ENCODE data around the gene CLEC2A. TPM values are rescaled to one million over a fixed set of nuclear protein-coding genes. Genes with fewer than 3 reads are reported as not detected.
"Not testable (repeated sequence)": the region's sequence is repeated elsewhere in the genome, so short reads cannot be mapped to it uniquely, and the experiment has no call there.

Gene CLEC2A
- total and polyA plus RNA-seq, 2 experiments from 2014 or later: not detected

GRCh38 chr12:9960590-9960989 is 28.4 kb upstream of the CLEC2A start:
- TF ChIP-seq EZH2phosphoT487 (IDR thresholded peaks at IDR 0.05; ENCODE audit: insufficient read depth, low read depth) (no peak), EZH2 (IDR thresholded peaks at IDR 0.05; ENCODE audit: insufficient read depth, poor library complexity, severe bottlenecking) (no peak)
- Histone ChIP-seq H4K20me1 (ENCODE audit: insufficient read depth) (no peaks in the 10 kb centered on the region), H3K79me2 (ENCODE audit: insufficient read depth) (no peaks in the 10 kb centered on the region), H3K4me2 (ENCODE audit: unreplicated experiment) (no peak overlapping the region), H3K4me1 (ENCODE audit: insufficient read depth) (no peaks in the 10 kb centered on the region), H3K27me3 (replicated peaks; ENCODE audit: insufficient read depth) (peaks cover 15% of the 10 kb centered on the region), H3K9me3 (ENCODE audit: low read depth) (no peaks in the 10 kb centered on the region), H3K9me2 (ENCODE audit: insufficient read depth) (no peaks in the 10 kb centered on the region), H2AFZ (no peak overlapping the region), H3K36me3 (ENCODE audit: low read depth) (no peaks in the 10 kb centered on the region), H3K4me3 (no peak overlapping the region), H3K27ac (no peak overlapping the region), H3K9ac (no peak overlapping the region), H3F3A (ENCODE audit: insufficient read depth) (no peaks in the 10 kb centered on the region)
- no peak for DNase-seq
- in situ Hi-C loops (cut with MboI): no loop called here
- WGBS, 2 experiments (ENCODE audit: low coverage in 1 of 2, low lambda C conversion rate in 2 of 2, missing lambda C conversion rate in 2 of 2): 41 to 45% methylated on average over 5 of the region's 5 CpGs

- Histone ChIP-seq H3K27ac (no peak overlapping the region), H3K4me1 (ENCODE audit: insufficient read depth) (no peaks in the 10 kb centered on the region), H2AFZ (no peak overlapping the region), H3K27me3 (replicated peaks; ENCODE audit: insufficient read depth) (peaks cover 15% of the 10 kb centered on the region), H4K20me1 (ENCODE audit: insufficient read depth) (no peaks in the 10 kb centered on the region), H3K9me2 (ENCODE audit: insufficient read depth) (no peaks in the 10 kb centered on the region), H3K9ac (no peak overlapping the region), H3K9me3 (ENCODE audit: low read depth) (no peaks in the 10 kb centered on the region), H3K4me2 (ENCODE audit: unreplicated experiment) (no peak overlapping the region), H3K4me3 (no peak overlapping the region), H3F3A (ENCODE audit: insufficient read depth) (no peaks in the 10 kb centered on the region), H3K36me3 (ENCODE audit: low read depth) (no peaks in the 10 kb centered on the region), H3K79me2 (ENCODE audit: insufficient read depth) (no peaks in the 10 kb centered on the region)
- DNase-seq: no peak
- in situ Hi-C loops (cut with MboI): no loop called here
- no peak for TF ChIP-seq EZH2phosphoT487 (IDR thresholded peaks at IDR 0.05; ENCODE audit: insufficient read depth, low read depth)
- TF ChIP-seq EZH2 (IDR thresholded peaks at IDR 0.05; ENCODE audit: insufficient read depth, poor library complexity, severe bottlenecking): no peak
These were observed 25.7 kb upstream of the CLEC2A start for GRCh38 chr12:9957834-9958233.

GRCh38 chr12:9952954-9953729 is 21.0 kb upstream of the CLEC2A start:
- H3F3A ChIP-seq (ENCODE audit: insufficient read depth); H3K4me1 ChIP-seq (ENCODE audit: insufficient read depth); H3K4me2 ChIP-seq (ENCODE audit: unreplicated experiment); DNase-seq; H3K36me3 ChIP-seq (ENCODE audit: low read depth); H4K20me1 ChIP-seq (ENCODE audit: insufficient read depth); H3K79me2 ChIP-seq (ENCODE audit: insufficient read depth); H3K9me3 ChIP-seq (ENCODE audit: low read depth); H3K9ac ChIP-seq; in situ Hi-C loops (cut with MboI); H3K27ac ChIP-seq; H3K9me2 ChIP-seq (ENCODE audit: insufficient read depth); H2AFZ ChIP-seq; H3K4me3 ChIP-seq: not testable (repeated sequence)
- peaks cover 28% of the 10 kb centered on the region for H3K27me3 ChIP-seq (replicated peaks; ENCODE audit: insufficient read depth)
- WGBS, 2 experiments (ENCODE audit: low coverage in 1 of 2, low lambda C conversion rate in 2 of 2, missing lambda C conversion rate in 2 of 2): 74% methylated on average over 30 of the region's 55 CpGs; no CpG with 5 or more reads in 1 of the 2 experiments

GRCh38 chr12:9951026-9951675 is 19.0 kb upstream of the CLEC2A start:
- no peaks in the 10 kb centered on the region for H3K9me2 ChIP-seq (ENCODE audit: insufficient read depth)
- no peaks in the 10 kb centered on the region for H3F3A ChIP-seq (ENCODE audit: insufficient read depth)
- no peak overlapping the region for H3K27ac ChIP-seq
- peaks cover 19% of the 10 kb centered on the region for H3K27me3 ChIP-seq (replicated peaks; ENCODE audit: insufficient read depth)
- H3K9me3 ChIP-seq (ENCODE audit: low read depth): no peaks in the 10 kb centered on the region
- no peak overlapping the region for H3K4me2 ChIP-seq (ENCODE audit: unreplicated experiment)
- H3K4me1 ChIP-seq (ENCODE audit: insufficient read depth): no peaks in the 10 kb centered on the region
- H3K36me3 ChIP-seq (ENCODE audit: low read depth): no peaks in the 10 kb centered on the region
- in situ Hi-C loops (cut with MboI): no loop called here
- H3K9ac ChIP-seq: no peak overlapping the region
- H3K79me2 ChIP-seq (ENCODE audit: insufficient read depth): no peaks in the 10 kb centered on the region
- 41 to 51% methylated on average over 5 of the region's 5 CpGs for WGBS, 2 experiments (ENCODE audit: low coverage in 1 of 2, low lambda C conversion rate in 2 of 2, missing lambda C conversion rate in 2 of 2)
- H4K20me1 ChIP-seq (ENCODE audit: insufficient read depth): no peaks in the 10 kb centered on the region
- TF ChIP-seq EZH2phosphoT487 (IDR thresholded peaks at IDR 0.05; ENCODE audit: insufficient read depth, low read depth) (no peak), EZH2 (IDR thresholded peaks at IDR 0.05; ENCODE audit: insufficient read depth, poor library complexity, severe bottlenecking) (no peak)
- no peak overlapping the region for H2AFZ ChIP-seq
- H3K4me3 ChIP-seq: no peak overlapping the region
- DNase-seq: peak; percentile 6
